GM19463 (cell line): ENCODE data around the gene IQSEC2.

Experiments used
- ATAC-seq: cut with Tn5 transposase; IDR thresholded peaks from one replicate; pipeline ENCODE4 v1.9.1; 2021; ENCODE audit warnings: mild to moderate bottlenecking, moderate library complexity; ENCODE audit not compliant: unreplicated experiment

IQSEC2 gene

GRCh38 chrX:53272808-53273337, 8.5 kb downstream of the IQSEC2 start:
- ATAC-seq, result no peak

- no peak for ATAC-seq
Measured at GRCh38 chrX:53269536-53270107, 11.8 kb downstream of the IQSEC2 start.

- ATAC-seq, result no peak
Measured at GRCh38 chrX:53268173-53268572, 13.2 kb downstream of the IQSEC2 start.

- ATAC-seq, result no peak
Measured at GRCh38 chrX:53266914-53267313, 14.5 kb downstream of the IQSEC2 start.

- ATAC-seq, result no peak
Measured at GRCh38 chrX:53265771-53266574, 15.4 kb downstream of the IQSEC2 start.

- no peak for ATAC-seq
Measured at GRCh38 chrX:53263597-53264094, 17.7 kb downstream of the IQSEC2 start.

- no peak for ATAC-seq
Measured at GRCh38 chrX:53262918-53263394, 18.4 kb downstream of the IQSEC2 start.

- ATAC-seq, result no peak
Measured at GRCh38 chrX:53262189-53262917, 19.0 kb downstream of the IQSEC2 start.

- no peak for ATAC-seq
Measured at GRCh38 chrX:53261355-53261972, 19.9 kb downstream of the IQSEC2 start.

GRCh38 chrX:53260836-53261235, 20.5 kb downstream of the IQSEC2 start:
- no peak for ATAC-seq

GRCh38 chrX:53257670-53258423, 23.5 kb downstream of the IQSEC2 start:
- ATAC-seq, result no peak

- no peak for ATAC-seq
Measured at GRCh38 chrX:53257166-53257565, 24.2 kb downstream of the IQSEC2 start.

GRCh38 chrX:53256446-53257041, 24.8 kb downstream of the IQSEC2 start:
- no peak for ATAC-seq

GRCh38 chrX:53255738-53256191, 25.6 kb downstream of the IQSEC2 start:
- ATAC-seq, result no peak

- no peak for ATAC-seq
Measured at GRCh38 chrX:53254570-53255461, 26.6 kb downstream of the IQSEC2 start.

GRCh38 chrX:53253293-53254020, 27.9 kb downstream of the IQSEC2 start:
- no peak for ATAC-seq

- no peak for ATAC-seq
Measured at GRCh38 chrX:53251307-53251706, 30.1 kb downstream of the IQSEC2 start.

GRCh38 chrX:53250556-53250955, 30.8 kb downstream of the IQSEC2 start:
- no peak for ATAC-seq
